Mesodermal cell (in vitro differentiated cells): ENCODE data around the gene HLCS.

Source experiments
- H3K27ac ChIP-seq: 2 replicates; pipeline ENCODE4 v1.7.0; 2013; ENCODE audit warnings: mild to moderate bottlenecking, low read depth, low read length, moderate library complexity; ENCODE audit not compliant: severe bottlenecking
- H3K36me3 ChIP-seq: 2 replicates; pipeline ENCODE4 v1.7.1; 2013; ENCODE audit warnings: mild to moderate bottlenecking, low read length, moderate library complexity; ENCODE audit not compliant: control insufficient read depth, insufficient read depth
- H3K4me1 ChIP-seq: one replicate; pipeline ENCODE4 v1.7.1; 2013; ENCODE audit warnings: mild to moderate bottlenecking, low read length; ENCODE audit not compliant: insufficient read depth, control insufficient read depth, poor library complexity, severe bottlenecking
- H3K4me3 ChIP-seq: 2 replicates; pipeline ENCODE4 v1.7.0; 2013; ENCODE audit warnings: low read length, control low read depth, mild to moderate bottlenecking; ENCODE audit not compliant: insufficient read depth, poor library complexity, severe bottlenecking; ENCODE audit errors: extremely low read depth
- H3K9me3 ChIP-seq: 2 replicates; pipeline ENCODE4 v1.7.1; 2013; ENCODE audit warnings: mild to moderate bottlenecking, low read length, moderate library complexity; ENCODE audit not compliant: control insufficient read depth
- WGBS, 2 experiments: methylation state at CpG; one replicate each; pipeline ENCODE4 v1.1.5; 2013; ENCODE audit warnings: missing lambda C conversion rate in 2 of 2; ENCODE audit not compliant: insufficient coverage in 2 of 2; 5-methylcytosine and 5-hydroxymethylcytosine counted together

Gene HLCS

GRCh38 chr21:36926989-36927718, 39.3 kb downstream of the HLCS start:
- 88 to 91% methylated on average over 12 to 13 of the region's 17 CpGs for WGBS, 2 experiments
- H3K27ac ChIP-seq = no peak overlapping the region

GRCh38 chr21:36923270-36923669, 43.2 kb downstream of the HLCS start:
- WGBS, 2 experiments = 81 to 91% methylated on average over 4 to 11 of the region's 14 CpGs
- no peak overlapping the region for H3K27ac ChIP-seq
- no peak overlapping the region for H3K4me3 ChIP-seq
- H3K36me3 ChIP-seq = peaks cover 6% of the 10 kb centered on the region
- no peaks in the 10 kb centered on the region for H3K9me3 ChIP-seq
- peaks cover 3% of the 10 kb centered on the region for H3K4me1 ChIP-seq

More at GRCh38 chr21:36926989-36927718, 39.3 kb downstream of the HLCS start:
- H3K36me3 ChIP-seq = peaks cover 15% of the 10 kb centered on the region
- peaks cover 3% of the 10 kb centered on the region for H3K4me1 ChIP-seq
- H3K4me3 ChIP-seq = no peak overlapping the region
- no peaks in the 10 kb centered on the region for H3K9me3 ChIP-seq

- WGBS, 2 experiments = 90 to 95% methylated on average over 17 to 18 of the region's 18 CpGs
- peaks cover 3% of the 10 kb centered on the region for H3K4me1 ChIP-seq
- no peaks in the 10 kb centered on the region for H3K9me3 ChIP-seq
- peaks cover 6% of the 10 kb centered on the region for H3K36me3 ChIP-seq
- H3K27ac ChIP-seq = no peak overlapping the region
- H3K4me3 ChIP-seq = no peak overlapping the region
Measured at GRCh38 chr21:36922861-36923260, 43.6 kb downstream of the HLCS start.

GRCh38 chr21:36918291-36918690, 48.2 kb downstream of the HLCS start:
- H3K4me3 ChIP-seq = no peak overlapping the region
- no peaks in the 10 kb centered on the region for H3K36me3 ChIP-seq
- 90 to 100% methylated on average over 2 to 3 of the region's 4 CpGs for WGBS, 2 experiments
- H3K9me3 ChIP-seq = no peaks in the 10 kb centered on the region
- no peak overlapping the region for H3K27ac ChIP-seq
- H3K4me1 ChIP-seq = peaks cover 6% of the 10 kb centered on the region

- 45 to 50% methylated on average over 5 of the region's 8 CpGs for WGBS, 2 experiments
- Histone ChIP-seq H3K36me3 (no peaks in the 10 kb centered on the region), H3K4me3 (no peak overlapping the region), H3K9me3 (no peaks in the 10 kb centered on the region), H3K4me1 (peaks cover 6% of the 10 kb centered on the region), H3K27ac (no peak overlapping the region)
Measured at GRCh38 chr21:36917471-36918158, 48.9 kb downstream of the HLCS start.

GRCh38 chr21:36916718-36917117, 49.8 kb downstream of the HLCS start:
- H3K4me1 ChIP-seq = peaks cover 6% of the 10 kb centered on the region
- no CpG with 5 or more reads among the region's 3 CpGs for WGBS, 2 experiments
- no peaks in the 10 kb centered on the region for H3K36me3 ChIP-seq
- no peak overlapping the region for H3K27ac ChIP-seq
- no peak overlapping the region for H3K4me3 ChIP-seq
- no peaks in the 10 kb centered on the region for H3K9me3 ChIP-seq

GRCh38 chr21:36915696-36916245, 50.7 kb downstream of the HLCS start:
- WGBS, 2 experiments = 92 to 98% methylated on average over 5 to 6 of the region's 8 CpGs
- Histone ChIP-seq H3K36me3 (no peaks in the 10 kb centered on the region), H3K4me3 (no peak overlapping the region), H3K27ac (no peak overlapping the region), H3K4me1 (peaks cover 6% of the 10 kb centered on the region), H3K9me3 (no peaks in the 10 kb centered on the region)

- H3K27ac ChIP-seq = no peak overlapping the region
- H3K9me3 ChIP-seq = no peaks in the 10 kb centered on the region
- no peaks in the 10 kb centered on the region for H3K36me3 ChIP-seq
- H3K4me3 ChIP-seq = no peak overlapping the region
- peaks cover 6% of the 10 kb centered on the region for H3K4me1 ChIP-seq
- 92 to 97% methylated on average over 12 of the region's 17 CpGs for WGBS, 2 experiments
Measured at GRCh38 chr21:36915014-36915695, 51.3 kb downstream of the HLCS start.

GRCh38 chr21:36914244-36915013, 52.0 kb downstream of the HLCS start:
- H3K4me1 ChIP-seq = peaks cover 6% of the 10 kb centered on the region
- no peaks in the 10 kb centered on the region for H3K9me3 ChIP-seq
- no peak overlapping the region for H3K27ac ChIP-seq
- WGBS, 2 experiments = 85 to 90% methylated on average over 13 to 18 of the region's 18 CpGs
- no peak overlapping the region for H3K4me3 ChIP-seq
- H3K36me3 ChIP-seq = no peaks in the 10 kb centered on the region
